Lung (tissue), 12 donors: ENCODE measurements around the gene ABCB10. TPM values are rescaled to one million over a fixed set of nuclear protein-coding genes. Genes with fewer than 3 reads are reported as not detected.

Experiments used
- ATAC-seq: fragments of 200-7000 bp; cut with Tn5 transposase; one replicate; pipeline ENCODE4 v1.9.1; 2020; ENCODE audit warnings: moderate number of reproducible peaks; ENCODE audit not compliant: insufficient read depth, low FRiP score
- DNase-seq, 3 donors: peaks; one replicate each; pipeline ENCODE4 v3.0.0-alpha.2; 2013 to 2017
- H3K27ac ChIP-seq, 2 donors: one replicate each; pipeline ENCODE4 v1.5.1; 2013; ENCODE audit warnings: mild to moderate bottlenecking in 2 of 2, moderate library complexity in 2 of 2, control low read depth in 1 of 2, inconsistent platforms in 1 of 2, low read depth in 1 of 2, low read length in 1 of 2
- H3K27me3 ChIP-seq, 3 donors: one replicate each; pipeline ENCODE4 v1.5.1; 2013; ENCODE audit warnings: low read length in 2 of 3; ENCODE audit not compliant: control insufficient read depth in 3 of 3, insufficient read depth in 3 of 3
- H3K36me3 ChIP-seq, 4 donors: one replicate each; pipeline ENCODE4 v1.5.1; 2013; ENCODE audit warnings: low read length in 4 of 4, mild to moderate bottlenecking in 1 of 4, moderate library complexity in 1 of 4; ENCODE audit not compliant: control insufficient read depth in 4 of 4, insufficient read depth in 4 of 4
- H3K4me1 ChIP-seq, 5 donors: one replicate each; pipeline ENCODE4 v1.5.1; 2013; ENCODE audit warnings: low read length in 5 of 5, mild to moderate bottlenecking in 2 of 5, moderate library complexity in 1 of 5; ENCODE audit not compliant: control insufficient read depth in 5 of 5, insufficient read depth in 5 of 5
- H3K4me3 ChIP-seq: one replicate; pipeline ENCODE4 v1.5.1; 2013; ENCODE audit warnings: mild to moderate bottlenecking, control low read depth, moderate library complexity
- H3K9ac ChIP-seq, 2 donors: one replicate each; pipeline ENCODE4 v1.5.1; 2013; ENCODE audit warnings: low read length in 2 of 2, control low read depth in 1 of 2; ENCODE audit not compliant: insufficient read depth in 1 of 2
- H3K9me3 ChIP-seq, 4 donors: one replicate each; pipeline ENCODE4 v1.5.1; 2013; ENCODE audit warnings: low read length in 3 of 4, mild to moderate bottlenecking in 1 of 4, moderate library complexity in 1 of 4; ENCODE audit not compliant: control insufficient read depth in 4 of 4, insufficient read depth in 3 of 4
- CTCF ChIP-seq: IDR thresholded peaks from 2 replicates; pipeline ENCODE4 v1.5.1; 2012; ENCODE audit warnings: mild to moderate bottlenecking; ENCODE audit errors: control extremely low read depth, extremely low read depth
- WGBS, 2 donors: extraction: QIAGEN DNeasy Blood & Tissue Kit; methylation state at CpG; one replicate each; pipeline ENCODE4 v1.1.7; 2013; 5-methylcytosine and 5-hydroxymethylcytosine counted together
- polyA plus RNA-seq, 2 donors: library from polyadenylated mRNA; stranded (reverse); fragments of 200-250 nt; gene quantifications; one replicate each; pipeline ENCODE4 v1.2.1, GENCODE V29; 2013
- total RNA-seq, 2 donors: library from RNA; depleted of rRNA in 1 of 2; stranded (reverse); fragments of >200 nt in 1 of 2; gene quantifications; one replicate each; pipeline ENCODE4 v1.2.1, GENCODE V29; 2014 to 2021
- donor health status: control.
- donor health status: control.
- donor health status: Bipolar disorder and iron deficiency.
- donor health status: healthy.
- donor health status: DM: yes; HTN: yes; CAD: no.

ABCB10 gene
- total and polyA plus RNA-seq, 4 donors: 6.5 to 23.5 (median 14.2) TPM

GRCh38 chr1:229590119-229590518, 31.6 kb upstream of the ABCB10 start:
- H3K9me3 ChIP-seq: no peaks in the 10 kb centered on the region
- H3K36me3 ChIP-seq: peaks cover 8 to 20% (median 15%) of the 10 kb centered on the region in 4 donors
- no peaks in the 10 kb centered on the region for H3K4me1 ChIP-seq
- no peak overlapping the region for H3K9ac ChIP-seq
- 95 to 98% methylated on average over 5 of the region's 5 CpGs for WGBS, 2 donors
- no peak for ATAC-seq
- no peak overlapping the region for H3K4me3 ChIP-seq
- DNase-seq: no peak
- TF ChIP-seq CTCF: no peak
- H3K27me3 ChIP-seq: no peaks in the 10 kb centered on the region
- no peak overlapping the region for H3K27ac ChIP-seq

- no peaks in the 10 kb centered on the region for H3K36me3 ChIP-seq
- no peak overlapping the region for H3K4me3 ChIP-seq
- WGBS, 2 donors: 39 to 72% methylated on average over 2 of the region's 2 CpGs
- peaks cover 0 to 3% (median 0%) of the 10 kb centered on the region in 5 donors for H3K4me1 ChIP-seq
- no peak for DNase-seq
- H3K9me3 ChIP-seq: no peaks in the 10 kb centered on the region
- H3K27me3 ChIP-seq: no peaks in the 10 kb centered on the region
- ATAC-seq: no peak
- TF ChIP-seq CTCF: no peak
- H3K27ac ChIP-seq: no peak overlapping the region
- H3K9ac ChIP-seq: no peak overlapping the region
Measured at GRCh38 chr1:229585338-229585737, 26.8 kb upstream of the ABCB10 start.

GRCh38 chr1:229582715-229583114, 24.2 kb upstream of the ABCB10 start:
- Histone ChIP-seq H3K27ac (no peak overlapping the region), H3K27me3 (no peaks in the 10 kb centered on the region), H3K9me3 (no peaks in the 10 kb centered on the region), H3K9ac (no peak overlapping the region), H3K36me3 (no peaks in the 10 kb centered on the region), H3K4me1 (peaks cover 0 to 17% (median 2%) of the 10 kb centered on the region in 5 donors), H3K4me3 (no peak overlapping the region)
- DNase-seq: no peak
- ATAC-seq: no peak
- no peak for TF ChIP-seq CTCF
- WGBS, 2 donors: 95 to 96% methylated on average over 4 of the region's 4 CpGs

GRCh38 chr1:229582011-229582694, 23.6 kb upstream of the ABCB10 start:
- Histone ChIP-seq H3K27ac (no peak overlapping the region), H3K9ac (no peak overlapping the region), H3K4me1 (peaks cover 0 to 17% (median 2%) of the 10 kb centered on the region in 5 donors), H3K36me3 (no peaks in the 10 kb centered on the region), H3K27me3 (no peaks in the 10 kb centered on the region), H3K4me3 (no peak overlapping the region), H3K9me3 (no peaks in the 10 kb centered on the region)
- TF ChIP-seq CTCF: no peak
- 19 to 29% methylated on average over 11 of the region's 11 CpGs for WGBS, 2 donors
- ATAC-seq (peak; percentile 19), DNase-seq (peak; percentile 13 to 43 (median 20))
